ENCODE results near the gene P4HA1. TPM values are rescaled to one million over a fixed set of nuclear protein-coding genes. Genes with fewer than 3 reads are reported as not detected.

The P4HA1 gene
- total RNA-seq, 1 experiment from 2014 or later, result 46.5 TPM

DNA sequence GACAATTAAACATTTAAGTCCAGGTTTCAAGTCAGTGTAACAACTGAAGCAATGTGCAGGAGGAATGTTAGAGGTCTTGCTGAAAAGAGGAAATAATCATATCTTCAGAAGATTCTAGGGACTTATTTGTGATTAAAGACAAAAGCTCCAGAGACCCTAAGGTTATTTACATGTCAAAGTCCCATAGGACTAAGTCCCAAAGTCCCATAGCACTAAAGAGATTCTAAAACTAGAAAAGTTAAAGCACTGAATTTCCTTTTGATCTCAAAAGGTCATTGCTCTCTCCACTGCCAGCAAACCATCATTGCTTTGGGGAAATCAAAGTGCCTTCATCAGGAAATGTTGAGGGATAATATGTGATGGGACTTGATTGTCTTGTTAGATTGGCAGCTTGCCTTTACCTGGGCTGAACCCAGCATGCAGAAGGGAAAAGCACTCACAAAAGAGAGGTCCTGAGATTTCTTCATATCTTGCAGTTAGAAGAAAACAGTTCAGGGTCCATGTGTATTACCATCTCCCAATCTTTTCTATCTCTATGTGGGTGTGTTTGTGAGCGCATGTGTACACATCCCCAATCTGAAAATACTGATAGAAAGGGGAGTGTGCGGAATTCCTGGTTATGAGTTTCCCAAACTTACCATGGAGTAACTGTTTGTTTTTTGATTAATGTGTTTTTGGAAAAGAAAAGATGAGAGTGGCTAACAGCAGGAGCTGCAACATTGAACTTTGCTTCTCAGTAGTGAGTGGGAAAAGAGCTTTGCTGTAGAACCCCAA lies 35.4 kb upstream of the P4HA1 start:
- no TSS peak for BruUV-seq (replicated peaks)
- H3K36me3 ChIP-seq (ENCODE audit: control insufficient read depth, insufficient read depth, low read length), result peaks cover 9% of the 10 kb centered on the region
- POLR2A ChIA-PET, result interaction anchor here (1.4 kb wide), 1 partner anchor 35 kb away, joined by 8 read pairs; the partner anchor contains the start of gene P4HA1

DNA sequence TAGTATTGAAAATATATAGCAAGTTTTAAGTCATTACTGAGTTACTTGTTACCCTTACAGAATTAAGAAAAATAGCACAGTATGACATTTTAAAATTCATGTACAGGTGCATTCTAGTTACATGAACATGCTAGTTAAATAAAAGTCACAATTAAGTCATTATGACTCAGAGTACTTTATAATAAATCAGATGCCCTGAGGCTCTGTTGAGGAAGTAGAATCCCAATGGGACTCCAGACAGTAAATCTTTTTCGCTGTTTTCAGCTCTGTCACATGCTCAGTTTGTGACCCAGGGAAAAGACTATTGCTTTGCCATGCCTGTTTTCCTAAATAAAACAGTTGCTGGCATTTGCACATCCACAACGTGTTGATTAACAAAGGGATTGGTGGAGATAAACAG lies 34.6 kb upstream of the P4HA1 start:
- Mint-ChIP-seq H3K4me1 (ENCODE audit: low read depth, unreplicated experiment) (peaks cover 20% of the 10 kb centered on the region), H3K27me3 (ENCODE audit: insufficient read depth, unreplicated experiment) (no peaks in the 10 kb centered on the region), H3K9me3 (ENCODE audit: unreplicated experiment) (no peaks in the 10 kb centered on the region), H3K36me3 (ENCODE audit: insufficient read depth, unreplicated experiment) (peaks cover 90% of the 10 kb centered on the region), H3K27ac (ENCODE audit: unreplicated experiment) (no peak overlapping the region), H3K4me3 (ENCODE audit: unreplicated experiment) (no peak overlapping the region)
- BruUV-seq (replicated peaks), result no TSS peak
- peaks cover 9% of the 10 kb centered on the region for H3K36me3 ChIP-seq (ENCODE audit: control insufficient read depth, insufficient read depth, low read length)
- no peaks in the 10 kb centered on the region for H3K9me3 ChIP-seq
- intact Hi-C loops (cut with micrococcal nuclease; ENCODE audit: unreplicated experiment), result loop anchor here (5.0 kb wide), 1 partner anchor 36 kb away; the partner anchor contains the start of genes ECD and FAM149B1
- peaks cover 32% of the 10 kb centered on the region for H3K4me1 ChIP-seq
- DNase-seq, result no peak
- ChIA-PET CTCF (no interaction called here), POLR2A (interaction anchor here (0.7 kb wide), 1 partner anchor 34 kb away, joined by 3 read pairs; the partner anchor contains the start of gene P4HA1)
- H3K4me3 ChIP-seq (ENCODE audit: low read depth, low read length), result no peak overlapping the region
- TF ChIP-seq, protein P1, sequence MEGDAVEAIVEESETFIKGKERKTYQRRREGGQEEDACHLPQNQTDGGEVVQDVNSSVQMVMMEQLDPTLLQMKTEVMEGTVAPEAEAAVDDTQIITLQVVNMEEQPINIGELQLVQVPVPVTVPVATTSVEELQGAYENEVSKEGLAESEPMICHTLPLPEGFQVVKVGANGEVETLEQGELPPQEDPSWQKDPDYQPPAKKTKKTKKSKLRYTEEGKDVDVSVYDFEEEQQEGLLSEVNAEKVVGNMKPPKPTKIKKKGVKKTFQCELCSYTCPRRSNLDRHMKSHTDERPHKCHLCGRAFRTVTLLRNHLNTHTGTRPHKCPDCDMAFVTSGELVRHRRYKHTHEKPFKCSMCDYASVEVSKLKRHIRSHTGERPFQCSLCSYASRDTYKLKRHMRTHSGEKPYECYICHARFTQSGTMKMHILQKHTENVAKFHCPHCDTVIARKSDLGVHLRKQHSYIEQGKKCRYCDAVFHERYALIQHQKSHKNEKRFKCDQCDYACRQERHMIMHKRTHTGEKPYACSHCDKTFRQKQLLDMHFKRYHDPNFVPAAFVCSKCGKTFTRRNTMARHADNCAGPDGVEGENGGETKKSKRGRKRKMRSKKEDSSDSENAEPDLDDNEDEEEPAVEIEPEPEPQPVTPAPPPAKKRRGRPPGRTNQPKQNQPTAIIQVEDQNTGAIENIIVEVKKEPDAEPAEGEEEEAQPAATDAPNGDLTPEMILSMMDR (IDR thresholded peaks at IDR 0.05; ENCODE audit: insufficient read depth in 1 of 2, low read depth in 1 of 2, low read length in 1 of 2, severe bottlenecking in 1 of 2, unreplicated experiment in 1 of 2), result no peak
- no peaks in the 10 kb centered on the region for H3K27me3 ChIP-seq (replicated peaks; ENCODE audit: control insufficient read depth, insufficient read depth, low read length)

More for the DNA sequence above, 35.4 kb upstream of the P4HA1 start:
- H3K4me1 Mint-ChIP-seq (ENCODE audit: low read depth, unreplicated experiment), result peaks cover 28% of the 10 kb centered on the region
- H3K4me3 Mint-ChIP-seq (ENCODE audit: unreplicated experiment), result peak overlapping the region; percentile 49
- H3K36me3 Mint-ChIP-seq (ENCODE audit: insufficient read depth, unreplicated experiment), result peaks cover 92% of the 10 kb centered on the region
- peaks cover 36% of the 10 kb centered on the region for H3K4me1 ChIP-seq
- no peaks in the 10 kb centered on the region for H3K9me3 Mint-ChIP-seq (ENCODE audit: unreplicated experiment)
- peak overlapping the region; percentile 7 for H3K27ac Mint-ChIP-seq (ENCODE audit: unreplicated experiment)
- no peaks in the 10 kb centered on the region for H3K27me3 Mint-ChIP-seq (ENCODE audit: insufficient read depth, unreplicated experiment)
- no peaks in the 10 kb centered on the region for H3K9me3 ChIP-seq
- CTCF ChIA-PET, result interaction anchor here (0.5 to 0.9 kb wide), 3 partner anchors 14 to 36 kb away, joined by 3 to 4 read pairs (median 3); partner anchors contain the start of gene P4HA1
- no peaks in the 10 kb centered on the region for H3K27me3 ChIP-seq (replicated peaks; ENCODE audit: control insufficient read depth, insufficient read depth, low read length)
- peak; percentile 44 to 46 for DNase-seq
- TF ChIP-seq, protein P1 (IDR thresholded peaks at IDR 0.05; ENCODE audit: insufficient read depth in 1 of 2, low read depth in 1 of 2, low read length in 1 of 2, severe bottlenecking in 1 of 2, unreplicated experiment in 1 of 2), result no peak
- intact Hi-C loops (cut with micrococcal nuclease; ENCODE audit: unreplicated experiment), result loop anchor here (1.0 to 5.0 kb wide), 3 partner anchors 13 to 36 kb away; partner anchors contain the start of genes ECD, FAM149B1 and P4HA1
- H3K4me3 ChIP-seq (ENCODE audit: low read depth, low read length), result no peak overlapping the region

DNA sequence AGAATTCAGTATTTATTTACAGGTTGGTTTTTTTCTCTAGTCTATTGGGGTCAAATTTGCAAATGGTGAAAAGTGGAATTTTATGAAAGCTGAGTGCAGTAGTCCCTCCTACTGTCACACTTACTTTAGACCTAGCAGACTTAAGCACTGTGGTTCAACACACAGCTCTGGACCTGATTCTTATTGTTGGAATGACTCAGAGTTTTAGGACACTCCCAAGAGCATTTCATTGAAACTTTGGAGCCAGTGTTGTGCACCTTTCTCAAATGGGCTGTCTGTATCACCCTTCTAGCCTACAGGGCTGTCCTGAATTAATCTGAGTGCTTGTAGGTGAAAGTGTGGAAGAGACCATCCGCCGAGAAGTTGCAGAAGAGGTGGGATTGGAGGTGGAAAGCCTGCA lies 29.7 kb upstream of the P4HA1 start:
- no peaks in the 10 kb centered on the region for H3K27me3 Mint-ChIP-seq (ENCODE audit: insufficient read depth, unreplicated experiment)
- H3K4me3 Mint-ChIP-seq (ENCODE audit: unreplicated experiment), result no peak overlapping the region
- H3K9me3 Mint-ChIP-seq (ENCODE audit: unreplicated experiment), result no peaks in the 10 kb centered on the region
- no TSS peak for BruUV-seq (replicated peaks)
- no peak overlapping the region for H3K27ac Mint-ChIP-seq (ENCODE audit: unreplicated experiment)
- H3K9me3 ChIP-seq, result no peaks in the 10 kb centered on the region
- H3K36me3 ChIP-seq (ENCODE audit: control insufficient read depth, insufficient read depth, low read length), result peaks cover 12% of the 10 kb centered on the region
- intact Hi-C loops (cut with micrococcal nuclease; ENCODE audit: unreplicated experiment), result no loop called here
- POLR2A ChIA-PET, result no interaction called here
- CTCF ChIA-PET, result no interaction called here
- H3K36me3 Mint-ChIP-seq (ENCODE audit: insufficient read depth, unreplicated experiment), result peaks cover 67% of the 10 kb centered on the region
- peaks cover 13% of the 10 kb centered on the region for H3K4me1 ChIP-seq
- H3K4me3 ChIP-seq (ENCODE audit: low read depth, low read length), result no peak overlapping the region
- H3K27me3 ChIP-seq (replicated peaks; ENCODE audit: control insufficient read depth, insufficient read depth, low read length), result no peaks in the 10 kb centered on the region
- no peak for DNase-seq
- H3K4me1 Mint-ChIP-seq (ENCODE audit: low read depth, unreplicated experiment), result peaks cover 12% of the 10 kb centered on the region
- TF ChIP-seq, protein P1 (IDR thresholded peaks at IDR 0.05; ENCODE audit: insufficient read depth in 1 of 2, low read depth in 1 of 2, low read length in 1 of 2, severe bottlenecking in 1 of 2, unreplicated experiment in 1 of 2), result no peak

All from Caco-2 (cell line).